IMR-90 (cell line): Measurements from ENCODE around the gene NUDT8. TPM values are rescaled to one million over a fixed set of nuclear protein-coding genes. Genes with fewer than 3 reads are reported as not detected.

Experiments used
- ATAC-seq: fragments of 200-7000 bp; cut with Tn5 transposase; 2 replicates; pipeline ENCODE4 v1.9.1; 2020; ENCODE audit warnings: low read depth, mild to moderate bottlenecking, moderate library complexity
- BruUV-seq: library from RNA; stranded (reverse); fragments of 400-500 nt; replicated peaks from 2 replicates; lab custom pipeline; 2021; lab: Mats Ljungman, UMichigan
- CTCF ChIA-PET: fragments of 300-600 bp; formaldehyde crosslinking; extraction: SDS; loops from one replicate; lab custom pipeline; 2021; ENCODE audit warnings: antibody characterized with exemption; lab: Yijun Ruan, JAX
- POLR2A ChIA-PET: fragments of 300-600 bp; sonication (Branson Sonifier 250); formaldehyde crosslinking; loops from one replicate; lab custom pipeline; 2022; ENCODE audit warnings: antibody characterized with exemption; ENCODE audit not compliant: unreplicated experiment; lab: Charles Lee
- DNase-seq: peaks from one replicate; pipeline ENCODE4 v3.0.0; 2013
- H2AFZ ChIP-seq: replicated peaks from 2 replicates; pipeline ENCODE3; 2013; ENCODE audit warnings: low read length, mild to moderate bottlenecking; ENCODE audit not compliant: poor library complexity
- H2AK5ac ChIP-seq: 2 replicates; pipeline ENCODE4 v1.6.1; 2013; ENCODE audit warnings: low read depth, low read length, inconsistent platforms
- H2AK9ac ChIP-seq: replicated peaks from 2 replicates; pipeline ENCODE3; 2013; ENCODE audit warnings: mild to moderate bottlenecking, low read depth, low read length, moderate library complexity; ENCODE audit not compliant: poor library complexity
- H2BK120ac ChIP-seq: 2 replicates; pipeline ENCODE4 v1.6.1; 2013; ENCODE audit warnings: low read depth, low read length, inconsistent platforms
- H2BK15ac ChIP-seq: 3 replicates; pipeline ENCODE4 v1.6.1; 2013; ENCODE audit warnings: low read depth, low read length, inconsistent platforms
- H2BK20ac ChIP-seq: 2 replicates; pipeline ENCODE4 v1.6.1; 2013; ENCODE audit warnings: low read depth, mild to moderate bottlenecking, inconsistent platforms, low read length, moderate library complexity
- H2BK5ac ChIP-seq: 2 replicates; pipeline ENCODE4 v1.6.1; 2013; ENCODE audit warnings: mild to moderate bottlenecking, low read depth, low read length, inconsistent platforms; ENCODE audit not compliant: poor library complexity, severe bottlenecking
- H3K14ac ChIP-seq: replicated peaks from 2 replicates; pipeline ENCODE4 v1.6.1; 2013; ENCODE audit warnings: low read depth, low read length, inconsistent platforms
- H3K18ac ChIP-seq: 2 replicates; pipeline ENCODE4 v1.6.1; 2013; ENCODE audit warnings: low read depth, low read length, control low read depth
- H3K23ac ChIP-seq: 2 replicates; pipeline ENCODE4 v1.6.1; 2013; ENCODE audit warnings: low read depth, low read length, inconsistent platforms
- H3K27ac ChIP-seq: 2 replicates; pipeline ENCODE4 v1.5.1; 2013; ENCODE audit warnings: mild to moderate bottlenecking, control low read depth, low read length; ENCODE audit not compliant: insufficient read depth
- H3K27me3 ChIP-seq: 2 replicates; pipeline ENCODE4 v1.6.1; 2013; ENCODE audit warnings: low read length; ENCODE audit not compliant: control insufficient read depth, insufficient read depth
- H3K36me3 ChIP-seq: 2 replicates; pipeline ENCODE4 v1.6.1; 2013; ENCODE audit warnings: low read length, mixed read lengths; ENCODE audit not compliant: control insufficient read depth, insufficient read depth
- H3K4ac ChIP-seq: 2 replicates; pipeline ENCODE4 v1.6.1; 2013; ENCODE audit warnings: low read depth, low read length, inconsistent platforms
- H3K4me1 ChIP-seq: 2 replicates; pipeline ENCODE4 v1.6.1; 2013; ENCODE audit warnings: low read length, mixed read lengths; ENCODE audit not compliant: control insufficient read depth, insufficient read depth
- H3K4me2 ChIP-seq: 2 replicates; pipeline ENCODE4 v1.6.1; 2013; ENCODE audit warnings: low read depth, mild to moderate bottlenecking, control low read depth, low read length, moderate library complexity
- H3K4me3 ChIP-seq: 2 replicates; pipeline ENCODE4 v1.5.1; 2013; ENCODE audit warnings: low read depth, mild to moderate bottlenecking, control low read depth, low read length, moderate library complexity; ENCODE audit not compliant: insufficient read depth
- H3K56ac ChIP-seq: 2 replicates; pipeline ENCODE4 v1.6.1; 2013; ENCODE audit warnings: low read length, inconsistent platforms; ENCODE audit not compliant: insufficient read depth; ENCODE audit errors: extremely low read depth
- H3K79me1 ChIP-seq, 2 experiments: 2 replicates each; pipeline ENCODE4 v1.6.1; 2013; ENCODE audit warnings: low read length in 2 of 2, inconsistent platforms in 1 of 2, low read depth in 1 of 2
- H3K9ac ChIP-seq: 2 replicates; pipeline ENCODE4 v1.6.1; 2013; ENCODE audit warnings: low read depth, low read length, control low read depth
- H3K9me1 ChIP-seq: 2 replicates; pipeline ENCODE4 v1.6.1; 2013; ENCODE audit warnings: low read length, inconsistent platforms; ENCODE audit not compliant: insufficient read depth
- H3K9me3 ChIP-seq: 2 replicates; pipeline ENCODE4 v1.6.1; 2013; ENCODE audit warnings: low read length; ENCODE audit not compliant: control insufficient read depth, insufficient read depth
- H4K20me1 ChIP-seq: 2 replicates; pipeline ENCODE4 v1.6.1; 2013; ENCODE audit warnings: low read length, inconsistent platforms; ENCODE audit not compliant: insufficient read depth
- H4K5ac ChIP-seq: 2 replicates; pipeline ENCODE4 v1.6.1; 2013; ENCODE audit warnings: mild to moderate bottlenecking, low read depth, low read length, control low read depth
- H4K8ac ChIP-seq, 2 experiments: 2 replicates each; pipeline ENCODE4 v1.6.1; 2013; ENCODE audit warnings: low read depth in 2 of 2, low read length in 2 of 2, control low read depth in 1 of 2, inconsistent platforms in 1 of 2
- H4K91ac ChIP-seq: 2 replicates; pipeline ENCODE4 v1.6.1; 2013; ENCODE audit warnings: low read depth, low read length, inconsistent platforms; ENCODE audit not compliant: insufficient read depth
- BHLHE40 ChIP-seq: fragments of 150-350 bp; IDR thresholded peaks from 2 replicates; pipeline ENCODE4 v1.6.1; 2016; ENCODE audit warnings: mild to moderate bottlenecking, low read depth, low read length
- CEBPB ChIP-seq: IDR thresholded peaks from 2 replicates; pipeline ENCODE4 v1.6.1; 2012; ENCODE audit warnings: low read depth, low read length, improper control_type of control experiment
- CHD1 ChIP-seq: IDR thresholded peaks from 2 replicates; pipeline ENCODE4 v1.6.1; 2012; ENCODE audit warnings: low read depth, low read length, improper control_type of control experiment
- FOS ChIP-seq: fragments of 150-350 bp; IDR thresholded peaks from 2 replicates; pipeline ENCODE4 v1.6.1; 2016; ENCODE audit warnings: low read depth, low read length
- MAFK ChIP-seq: IDR thresholded peaks from 2 replicates; pipeline ENCODE4 v1.6.1; 2012; ENCODE audit warnings: low read depth, low read length, improper control_type of control experiment
- MAZ ChIP-seq: IDR thresholded peaks from 2 replicates; pipeline ENCODE4 v1.6.1; 2012; ENCODE audit warnings: low read depth, mild to moderate bottlenecking, low read length, improper control_type of control experiment, moderate library complexity, borderline replicate concordance
- MXI1 ChIP-seq: IDR thresholded peaks from 2 replicates; pipeline ENCODE4 v1.6.1; 2012; ENCODE audit warnings: low read depth, mild to moderate bottlenecking, low read length, moderate library complexity, borderline replicate concordance
- POLR2A ChIP-seq: IDR thresholded peaks from 2 replicates; pipeline ENCODE4 v1.6.1; 2012; ENCODE audit warnings: mild to moderate bottlenecking, low read depth, low read length
- RAD21 ChIP-seq: IDR thresholded peaks from 2 replicates; pipeline ENCODE4 v1.6.1; 2012; ENCODE audit warnings: low read length, improper control_type of control experiment
- RCOR1 ChIP-seq: IDR thresholded peaks from 2 replicates; pipeline ENCODE4 v1.6.1; 2012; ENCODE audit warnings: mild to moderate bottlenecking, low read length, improper control_type of control experiment; ENCODE audit not compliant: insufficient replicate concordance
- RFX5 ChIP-seq: IDR thresholded peaks from 2 replicates; pipeline ENCODE4 v1.8.0; 2012; ENCODE audit warnings: low read depth, mild to moderate bottlenecking, low read length, moderate library complexity
- SMC3 ChIP-seq: fragments of 150-350 bp; IDR thresholded peaks from 2 replicates; pipeline ENCODE4 v1.6.1; 2016; ENCODE audit warnings: low read depth, mild to moderate bottlenecking, antibody characterized with exemption, low read length, moderate library complexity
- WGBS, 2 experiments: methylation state at CpG; one replicate each; pipeline versions ENCODE4 v1.1.5 to v1.1.7; 2013; ENCODE audit warnings: missing lambda C conversion rate in 2 of 2; ENCODE audit not compliant: insufficient read length in 1 of 2; ENCODE audit errors: extremely low coverage in 2 of 2; 5-methylcytosine and 5-hydroxymethylcytosine counted together
- dilution Hi-C: fragments of 300-500 bp; cut with HindIII; formaldehyde crosslinking; loops from one replicate; pipeline ENCODE4 v1.14.3; 2018; ENCODE audit warnings: low sequenced_read_pairs; ENCODE audit not compliant: unreplicated experiment
- in situ Hi-C: fragments of 300-500 bp; cut with MboI; formaldehyde crosslinking; loops from 3 replicates; pipeline ENCODE4 v1.14.3; 2019; ENCODE audit warnings: low sequenced_read_pairs, inconsistent platforms, mixed read lengths
- intact Hi-C: fragments of 100-400 bp; cut with micrococcal nuclease; formaldehyde crosslinking; loops from 2 replicates; pipeline ENCODE4 v1.10.0; 2022
- polyA plus RNA-seq, 3 experiments: library from polyadenylated mRNA; depleted of rRNA; stranded (reverse); fragments of >200 nt; gene quantifications; 2 replicates each; pipeline ENCODE4 v1.2.3, GENCODE V29; 2012; ENCODE audit warnings: low replicate concordance in 1 of 3
- total RNA-seq: library from RNA; depleted of rRNA; stranded (reverse); fragments of >200 nt; gene quantifications from 2 replicates; pipeline ENCODE4 v1.2.3, GENCODE V29; 2012
- TF ChIP-seq, protein P1 (sequence below): fragments of 150-350 bp; IDR thresholded peaks from 2 replicates; pipeline ENCODE4 v1.6.1; 2017; ENCODE audit warnings: mild to moderate bottlenecking, antibody characterized with exemption, low read length, low read depth
- TF ChIP-seq, protein P2 (sequence below): fragments of 150-350 bp; IDR thresholded peaks from 2 replicates; pipeline ENCODE4 v1.6.1; 2016; ENCODE audit warnings: low read depth, mild to moderate bottlenecking, low read length, moderate library complexity, borderline replicate concordance
- TF ChIP-seq, protein P3 (sequence below): conservative IDR thresholded peaks from 2 replicates; pipeline ENCODE4 v1.5.1; 2012; ENCODE audit warnings: mild to moderate bottlenecking, low read depth, low read length, improper control_type of control experiment

The NUDT8 gene
- total and polyA plus RNA-seq, 2 of the 4 experiments (the other 2 are of a cell fraction), result 1.4 to 2.5 TPM

DNA sequence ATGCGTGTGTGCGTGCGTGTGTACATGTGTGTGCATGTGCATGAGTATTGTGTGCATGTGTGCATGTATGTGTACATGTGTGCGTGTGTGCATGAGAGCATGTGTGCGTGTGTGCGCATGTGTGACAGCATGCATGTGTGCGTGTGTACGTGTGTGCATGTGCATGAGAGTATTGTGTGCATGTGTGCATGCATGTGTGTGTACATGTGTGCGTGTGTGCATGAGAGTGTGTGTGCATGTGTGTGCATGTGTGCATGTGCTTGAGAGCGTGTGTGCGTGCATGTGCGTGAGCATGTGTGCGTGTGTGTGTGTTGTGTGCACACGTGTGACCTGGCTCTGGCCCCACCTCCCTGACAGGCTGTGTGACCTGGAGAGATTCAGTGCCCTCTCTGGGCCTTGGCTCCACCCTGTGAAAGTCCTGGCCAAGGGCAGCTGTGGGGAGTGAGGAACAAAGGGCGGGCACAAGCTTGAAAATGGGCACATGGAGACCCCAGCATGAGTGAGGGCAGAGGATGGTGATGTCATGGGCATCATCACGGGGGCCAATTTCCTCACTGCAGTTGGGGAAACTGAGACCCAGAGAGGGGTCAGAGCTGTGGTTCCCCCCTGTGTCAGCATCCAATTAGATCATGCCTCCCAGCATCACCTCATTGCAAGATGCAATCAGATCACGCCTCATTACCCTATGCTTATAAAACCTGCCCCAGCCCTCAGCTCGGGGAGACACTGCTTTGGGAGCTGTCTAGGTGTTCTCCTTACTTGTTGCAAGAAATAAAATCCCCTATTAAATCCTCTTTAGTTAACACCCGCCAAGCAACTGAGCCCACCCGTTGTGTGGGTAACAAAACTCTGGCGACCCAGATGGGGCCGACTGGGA lies 20.1 kb upstream of the NUDT8 start:
- in situ Hi-C loops (no loop called here), intact Hi-C loops (loop anchor here (10.0 kb wide), 1 partner anchor 145 kb away; no protein-coding TSS in a partner anchor), dilution Hi-C loops (no loop called here)
- Histone ChIP-seq H3K79me1 (no peaks in the 10 kb centered on the region), H2AK5ac (no peak overlapping the region), H3K4me3 (no peak overlapping the region), H2AFZ (no peak overlapping the region), H3K9me3 (no peaks in the 10 kb centered on the region), H4K5ac (no peak overlapping the region), H4K91ac (no peak overlapping the region), H3K4me2 (no peak overlapping the region), H3K18ac (no peak overlapping the region), H3K27me3 (peaks cover 15% of the 10 kb centered on the region), H3K9ac (no peak overlapping the region), H3K56ac (no peak overlapping the region), H2BK20ac (no peak overlapping the region), H3K27ac (no peak overlapping the region), H4K20me1 (0 out of 2 replicates have a peak, but pooled peaks cover 4% of the 10 kb centered on the region), H3K14ac (no peak overlapping the region), H2BK120ac (no peak overlapping the region), H3K4ac (no peak overlapping the region), H3K36me3 (no peaks in the 10 kb centered on the region), H3K9me1 (peaks cover 7% of the 10 kb centered on the region; the same call in 1 of the 2 replicates), H2BK15ac (no peak overlapping the region), H3K4me1 (no peaks in the 10 kb centered on the region), H4K8ac (no peak overlapping the region), H2AK9ac (no peak overlapping the region), H3K23ac (no peak overlapping the region), H2BK5ac (no peak overlapping the region)
- ATAC-seq (no peak), DNase-seq (no peak)
- WGBS, 2 experiments, result 87% methylated on average over 15 of the region's 22 CpGs; no CpG with 5 or more reads in 1 of the 2 experiments
- ChIA-PET POLR2A (no interaction called here), CTCF (no interaction called here)
- no TSS peak for BruUV-seq
- TF ChIP-seq MAZ, result no peak
- TF ChIP-seq MXI1, result no peak
- TF ChIP-seq, protein P1, sequence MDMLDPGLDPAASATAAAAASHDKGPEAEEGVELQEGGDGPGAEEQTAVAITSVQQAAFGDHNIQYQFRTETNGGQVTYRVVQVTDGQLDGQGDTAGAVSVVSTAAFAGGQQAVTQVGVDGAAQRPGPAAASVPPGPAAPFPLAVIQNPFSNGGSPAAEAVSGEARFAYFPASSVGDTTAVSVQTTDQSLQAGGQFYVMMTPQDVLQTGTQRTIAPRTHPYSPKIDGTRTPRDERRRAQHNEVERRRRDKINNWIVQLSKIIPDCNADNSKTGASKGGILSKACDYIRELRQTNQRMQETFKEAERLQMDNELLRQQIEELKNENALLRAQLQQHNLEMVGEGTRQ, result no peak
- no peak for TF ChIP-seq MAFK
- no peak for TF ChIP-seq BHLHE40
- TF ChIP-seq, protein P2, sequence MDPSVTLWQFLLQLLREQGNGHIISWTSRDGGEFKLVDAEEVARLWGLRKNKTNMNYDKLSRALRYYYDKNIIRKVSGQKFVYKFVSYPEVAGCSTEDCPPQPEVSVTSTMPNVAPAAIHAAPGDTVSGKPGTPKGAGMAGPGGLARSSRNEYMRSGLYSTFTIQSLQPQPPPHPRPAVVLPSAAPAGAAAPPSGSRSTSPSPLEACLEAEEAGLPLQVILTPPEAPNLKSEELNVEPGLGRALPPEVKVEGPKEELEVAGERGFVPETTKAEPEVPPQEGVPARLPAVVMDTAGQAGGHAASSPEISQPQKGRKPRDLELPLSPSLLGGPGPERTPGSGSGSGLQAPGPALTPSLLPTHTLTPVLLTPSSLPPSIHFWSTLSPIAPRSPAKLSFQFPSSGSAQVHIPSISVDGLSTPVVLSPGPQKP, result no peak
- TF ChIP-seq, protein P3, sequence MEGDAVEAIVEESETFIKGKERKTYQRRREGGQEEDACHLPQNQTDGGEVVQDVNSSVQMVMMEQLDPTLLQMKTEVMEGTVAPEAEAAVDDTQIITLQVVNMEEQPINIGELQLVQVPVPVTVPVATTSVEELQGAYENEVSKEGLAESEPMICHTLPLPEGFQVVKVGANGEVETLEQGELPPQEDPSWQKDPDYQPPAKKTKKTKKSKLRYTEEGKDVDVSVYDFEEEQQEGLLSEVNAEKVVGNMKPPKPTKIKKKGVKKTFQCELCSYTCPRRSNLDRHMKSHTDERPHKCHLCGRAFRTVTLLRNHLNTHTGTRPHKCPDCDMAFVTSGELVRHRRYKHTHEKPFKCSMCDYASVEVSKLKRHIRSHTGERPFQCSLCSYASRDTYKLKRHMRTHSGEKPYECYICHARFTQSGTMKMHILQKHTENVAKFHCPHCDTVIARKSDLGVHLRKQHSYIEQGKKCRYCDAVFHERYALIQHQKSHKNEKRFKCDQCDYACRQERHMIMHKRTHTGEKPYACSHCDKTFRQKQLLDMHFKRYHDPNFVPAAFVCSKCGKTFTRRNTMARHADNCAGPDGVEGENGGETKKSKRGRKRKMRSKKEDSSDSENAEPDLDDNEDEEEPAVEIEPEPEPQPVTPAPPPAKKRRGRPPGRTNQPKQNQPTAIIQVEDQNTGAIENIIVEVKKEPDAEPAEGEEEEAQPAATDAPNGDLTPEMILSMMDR, result no peak
- TF ChIP-seq RCOR1, result no peak
- no peak for TF ChIP-seq RFX5
- no peak for TF ChIP-seq RAD21
- TF ChIP-seq POLR2A, result no peak
- TF ChIP-seq CEBPB, result no peak
- TF ChIP-seq CHD1, result no peak
- TF ChIP-seq SMC3, result no peak
- TF ChIP-seq FOS, result no peak
